ENCODE measurements around the gene HAT1.

The HAT1 gene

DNA sequence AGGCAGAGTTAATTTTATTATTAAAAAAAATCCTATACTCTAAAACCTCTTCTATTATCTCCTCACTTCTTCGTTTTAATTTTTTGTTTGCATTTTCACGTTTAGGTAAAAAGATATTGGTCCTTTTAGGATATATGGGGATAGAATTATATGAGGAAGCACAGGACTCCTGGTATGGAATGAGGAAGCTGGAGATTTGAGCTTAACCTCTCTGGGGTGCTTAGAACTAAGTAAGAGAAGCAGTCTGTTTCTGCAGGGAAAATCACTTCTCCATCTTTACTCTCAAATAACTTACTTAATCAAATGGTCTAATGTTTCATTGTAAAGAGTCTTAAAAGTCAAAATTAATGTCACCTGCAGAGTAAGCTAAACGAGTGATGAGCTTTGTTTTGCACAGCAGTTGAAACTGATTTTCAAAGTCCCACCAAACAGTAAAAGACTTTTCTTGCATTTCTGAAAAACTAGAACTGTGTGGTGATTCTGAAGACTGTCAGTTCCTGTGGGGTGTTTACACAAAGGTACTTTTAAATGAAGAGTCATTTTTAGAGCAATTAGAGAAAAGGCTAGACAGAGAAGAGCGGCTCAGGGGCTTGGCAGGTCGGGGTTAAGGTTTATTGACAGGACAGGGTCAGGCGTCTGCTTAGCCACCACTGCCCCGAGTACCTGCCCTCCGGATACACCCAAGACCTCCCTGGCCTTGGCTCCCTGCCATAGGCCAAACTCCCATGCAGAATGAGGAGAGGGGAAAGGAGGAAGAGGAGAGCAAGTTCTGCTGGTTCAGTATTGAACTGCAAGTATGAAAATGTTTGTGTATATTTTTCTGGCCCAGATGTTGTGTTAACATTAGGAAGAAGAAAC lies 99.0 kb downstream of the HAT1 start:
- DNase-seq (ENCODE audit: low spot score): no peak
- TF ChIP-seq, protein P1, sequence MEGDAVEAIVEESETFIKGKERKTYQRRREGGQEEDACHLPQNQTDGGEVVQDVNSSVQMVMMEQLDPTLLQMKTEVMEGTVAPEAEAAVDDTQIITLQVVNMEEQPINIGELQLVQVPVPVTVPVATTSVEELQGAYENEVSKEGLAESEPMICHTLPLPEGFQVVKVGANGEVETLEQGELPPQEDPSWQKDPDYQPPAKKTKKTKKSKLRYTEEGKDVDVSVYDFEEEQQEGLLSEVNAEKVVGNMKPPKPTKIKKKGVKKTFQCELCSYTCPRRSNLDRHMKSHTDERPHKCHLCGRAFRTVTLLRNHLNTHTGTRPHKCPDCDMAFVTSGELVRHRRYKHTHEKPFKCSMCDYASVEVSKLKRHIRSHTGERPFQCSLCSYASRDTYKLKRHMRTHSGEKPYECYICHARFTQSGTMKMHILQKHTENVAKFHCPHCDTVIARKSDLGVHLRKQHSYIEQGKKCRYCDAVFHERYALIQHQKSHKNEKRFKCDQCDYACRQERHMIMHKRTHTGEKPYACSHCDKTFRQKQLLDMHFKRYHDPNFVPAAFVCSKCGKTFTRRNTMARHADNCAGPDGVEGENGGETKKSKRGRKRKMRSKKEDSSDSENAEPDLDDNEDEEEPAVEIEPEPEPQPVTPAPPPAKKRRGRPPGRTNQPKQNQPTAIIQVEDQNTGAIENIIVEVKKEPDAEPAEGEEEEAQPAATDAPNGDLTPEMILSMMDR (IDR thresholded peaks at IDR 0.05): no peak
- Histone ChIP-seq H3K27ac (peak overlapping the region in 1 of 2 donors; percentile 33), H3K4me3 (peak overlapping the region; percentile 58)

DNA sequence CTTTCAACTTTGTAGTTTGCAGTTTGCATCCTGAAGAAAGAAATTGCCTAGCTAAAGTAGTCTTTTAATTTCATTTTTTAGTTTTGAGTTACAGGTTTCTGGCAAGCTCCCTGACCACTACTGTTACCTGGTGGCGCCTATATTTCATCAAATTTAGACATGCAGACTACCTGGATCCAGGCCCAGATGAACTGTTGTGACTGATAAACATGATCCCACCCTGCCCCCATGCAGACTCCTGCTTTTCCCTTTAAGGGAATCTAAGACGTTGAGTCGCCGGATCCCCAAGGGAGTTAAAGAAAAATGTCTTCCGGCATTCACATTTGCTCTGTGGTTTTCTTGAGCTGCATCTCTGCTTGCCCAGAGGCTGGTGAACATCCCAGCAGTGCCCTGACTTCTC lies 99.7 kb downstream of the HAT1 start:
- H3K4me3 ChIP-seq: peak overlapping the region; percentile 58
- no peak overlapping the region for H3K27ac ChIP-seq
- TF ChIP-seq, protein P1 (IDR thresholded peaks at IDR 0.05): no peak
- no peak for DNase-seq (ENCODE audit: low spot score)

GRCh38 chr2:172031536-172031935 lies 109.3 kb downstream of the HAT1 start:
- no peak overlapping the region for H3K27ac ChIP-seq
- DNase-seq (ENCODE audit: low spot score): no peak
- no peak overlapping the region for H3K4me3 ChIP-seq
- TF ChIP-seq, protein P1 (IDR thresholded peaks at IDR 0.05): no peak
